OCI-LY7 (cell line): Measurements from ENCODE around the gene RUNX1. TPM values are rescaled to one million over a fixed set of nuclear protein-coding genes. Genes with fewer than 3 reads are reported as not detected.

ENCODE experiments used
- BruUV-seq: library from RNA; stranded (reverse); fragments of 400-500 nt; replicated peaks from 2 replicates; lab custom pipeline; 2021; lab: Mats Ljungman, UMichigan
- CTCF ChIA-PET: fragments of 300-600 bp; sonication (Branson Sonifier 250); formaldehyde crosslinking; loops from one replicate; lab custom pipeline; 2022; ENCODE audit warnings: antibody characterized with exemption; ENCODE audit not compliant: unreplicated experiment; lab: Charles Lee
- POLR2A ChIA-PET: fragments of 300-600 bp; sonication (Branson Sonifier 250); formaldehyde crosslinking; loops from one replicate; lab custom pipeline; 2022; ENCODE audit warnings: antibody characterized with exemption; lab: Charles Lee
- DNase-seq: peaks from one replicate; pipeline ENCODE4 v3.0.0-alpha.2; 2015; ENCODE audit warnings: low spot score
- H2AFZ ChIP-seq: fragments of 200-600 bp; sonication (generic), shearing (Covaris generic); 2 replicates; pipeline ENCODE4 v1.6.1; 2014; ENCODE audit warnings: mild to moderate bottlenecking, antibody characterized with exemption, low read length, moderate library complexity
- H3K27ac ChIP-seq: fragments of 200-600 bp; sonication (generic); 2 replicates; pipeline ENCODE4 v1.5.1; 2014; ENCODE audit warnings: mixed run types, low read depth, mild to moderate bottlenecking, moderate library complexity, low read length, inconsistent platforms; ENCODE audit not compliant: poor library complexity, severe bottlenecking
- H3K36me3 ChIP-seq: fragments of 200-600 bp; sonication (generic); 2 replicates; pipeline ENCODE4 v1.6.1; 2014; ENCODE audit warnings: mild to moderate bottlenecking, antibody characterized with exemption, low read length, moderate library complexity, mixed read lengths; ENCODE audit not compliant: insufficient read depth
- H3K4me1 ChIP-seq: fragments of 200-600 bp; sonication (generic); 2 replicates; pipeline ENCODE4 v1.5.1; 2014; ENCODE audit warnings: mild to moderate bottlenecking, low read length; ENCODE audit not compliant: insufficient read depth, poor library complexity, severe bottlenecking
- H3K4me2 ChIP-seq: fragments of 200-600 bp; sonication (generic); 2 replicates; pipeline ENCODE4 v1.6.1; 2014; ENCODE audit warnings: mild to moderate bottlenecking, low read length
- H3K4me3 ChIP-seq: fragments of 200-600 bp; sonication (generic); 2 replicates; pipeline ENCODE4 v1.5.1; 2014; ENCODE audit warnings: mild to moderate bottlenecking, low read depth, low read length; ENCODE audit not compliant: poor library complexity, severe bottlenecking
- H3K79me2 ChIP-seq: fragments of 200-600 bp; sonication (generic); 2 replicates; pipeline ENCODE4 v1.6.1; 2016; ENCODE audit warnings: low read depth, mild to moderate bottlenecking, low read length, moderate library complexity, mixed read lengths; ENCODE audit not compliant: insufficient read depth
- H3K9me2 ChIP-seq: fragments of 200-600 bp; sonication (generic); 2 replicates; pipeline ENCODE4 v1.6.1; 2016; ENCODE audit warnings: mild to moderate bottlenecking, low read length, mixed read lengths; ENCODE audit not compliant: insufficient read depth
- H3K9me3 ChIP-seq: fragments of 200-600 bp; sonication (generic); 2 replicates; pipeline ENCODE4 v1.6.1; 2014; ENCODE audit warnings: mild to moderate bottlenecking, mixed run types, low read length, mixed read lengths
- H4K20me1 ChIP-seq: fragments of 200-600 bp; sonication (generic); 2 replicates; pipeline ENCODE4 v1.6.1; 2014; ENCODE audit warnings: mild to moderate bottlenecking, antibody characterized with exemption, low read length, moderate library complexity, mixed read lengths; ENCODE audit not compliant: insufficient read depth
- CTCF ChIP-seq: fragments of 200-600 bp; sonication (generic); conservative IDR thresholded peaks from 2 replicates; pipeline ENCODE4 v1.5.1; 2014; ENCODE audit warnings: mild to moderate bottlenecking, antibody characterized with exemption, low read length, moderate library complexity, mixed read lengths
- EZH2phosphoT487 ChIP-seq: fragments of 200-600 bp; sonication (generic); IDR thresholded peaks from 2 replicates; pipeline ENCODE4 v1.6.1; 2018; ENCODE audit warnings: low read depth, borderline replicate concordance, mild to moderate bottlenecking, mixed run types, antibody characterized with exemption, low read length, moderate library complexity, mixed read lengths
- intact Hi-C: fragments of 100-400 bp; cut with micrococcal nuclease; formaldehyde crosslinking; loops from one replicate; pipeline ENCODE4 v1.10.0; 2022; ENCODE audit not compliant: unreplicated experiment
- total RNA-seq, 2 experiments: library from RNA; depleted of rRNA in 1 of 2; stranded (reverse); fragments of >200 nt in 1 of 2; shearing (Covaris generic) in 1 of 2; gene quantifications; 2 replicates each; pipeline ENCODE4 v1.2.3, GENCODE V29; 2014 to 2022

RUNX1 gene
- total RNA-seq, 2 experiments from 2014 or later: 30.5 to 40.8 TPM

- Histone ChIP-seq H3K4me3 (no peak overlapping the region), H3K9me2 (no peaks in the 10 kb centered on the region), H4K20me1 (no peaks in the 10 kb centered on the region), H3K4me1 (no peaks in the 10 kb centered on the region), H3K9me3 (no peaks in the 10 kb centered on the region), H3K27ac (no peak overlapping the region), H3K79me2 (no peaks in the 10 kb centered on the region), H3K36me3 (no peaks in the 10 kb centered on the region), H2AFZ (no peak overlapping the region), H3K4me2 (no peak overlapping the region)
- POLR2A ChIA-PET: interaction anchor here (0.6 kb wide), 1 partner anchor 208 kb away, joined by 3 read pairs; no protein-coding TSS in a partner anchor
- no TSS peak for BruUV-seq
- intact Hi-C loops: no loop called here
- no peak for TF ChIP-seq EZH2phosphoT487
- no peak for TF ChIP-seq CTCF
- no peak for DNase-seq
- CTCF ChIA-PET: no interaction called here
Observed at GRCh38 chr21:35081861-35082260, 32.8 kb upstream of the RUNX1 start.

- POLR2A ChIA-PET: no interaction called here
- Histone ChIP-seq H3K9me2 (no peaks in the 10 kb centered on the region), H2AFZ (no peak overlapping the region), H3K79me2 (no peaks in the 10 kb centered on the region), H3K4me3 (no peak overlapping the region), H3K9me3 (peaks cover 3% of the 10 kb centered on the region; the same call in 1 of the 2 replicates), H3K4me2 (no peak overlapping the region), H4K20me1 (no peaks in the 10 kb centered on the region), H3K4me1 (no peaks in the 10 kb centered on the region), H3K27ac (no peak overlapping the region), H3K36me3 (no peaks in the 10 kb centered on the region)
- intact Hi-C loops: no loop called here
- no peak for TF ChIP-seq EZH2phosphoT487
- TF ChIP-seq CTCF: no peak
- DNase-seq: no peak
- CTCF ChIA-PET: no interaction called here
- BruUV-seq: no TSS peak
Observed at GRCh38 chr21:35079181-35079580, 30.1 kb upstream of the RUNX1 start.

- H4K20me1 ChIP-seq: no peaks in the 10 kb centered on the region
- intact Hi-C loops: no loop called here
- TF ChIP-seq EZH2phosphoT487 (no peak), CTCF (no peak)
- no peak for DNase-seq
- H3K36me3 ChIP-seq: no peaks in the 10 kb centered on the region
- no peaks in the 10 kb centered on the region for H3K4me1 ChIP-seq
- peaks cover 3% of the 10 kb centered on the region; the same call in 1 of the 2 replicates for H3K9me3 ChIP-seq
- no peak overlapping the region for H3K4me2 ChIP-seq
- no peaks in the 10 kb centered on the region for H3K79me2 ChIP-seq
- no peak overlapping the region for H3K4me3 ChIP-seq
- H3K9me2 ChIP-seq: no peaks in the 10 kb centered on the region
- no peak overlapping the region for H2AFZ ChIP-seq
- POLR2A ChIA-PET: no interaction called here
- no TSS peak for BruUV-seq
- CTCF ChIA-PET: no interaction called here
- no peak overlapping the region for H3K27ac ChIP-seq
Observed at GRCh38 chr21:35077975-35078374, 28.9 kb upstream of the RUNX1 start.
